Measurements from ENCODE around the gene DLK2. TPM values are rescaled to one million over a fixed set of nuclear protein-coding genes. Genes with fewer than 3 reads are reported as not detected.

Gene DLK2
- total RNA-seq, 1 experiment from 2014 or later: 1.6 TPM

DNA sequence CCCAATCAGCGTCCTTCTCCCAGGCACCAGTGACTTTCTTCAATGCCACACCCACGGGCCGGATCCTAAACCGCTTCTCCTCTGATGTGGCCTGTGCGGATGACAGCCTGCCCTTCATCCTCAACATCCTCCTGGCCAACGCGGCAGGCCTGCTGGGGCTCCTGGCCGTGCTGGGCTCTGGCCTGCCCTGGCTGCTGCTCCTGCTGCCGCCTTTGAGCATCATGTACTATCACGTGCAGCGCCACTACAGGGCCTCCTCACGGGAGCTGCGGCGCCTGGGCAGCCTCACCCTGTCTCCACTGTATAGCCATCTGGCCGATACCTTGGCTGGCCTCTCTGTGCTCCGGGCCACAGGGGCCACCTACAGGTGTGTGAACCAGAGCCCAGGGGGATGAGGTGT lies 9.8 kb downstream of the DLK2 start:
- Histone ChIP-seq H3K4me1 (ENCODE audit: control insufficient read depth in 1 of 2, insufficient read depth in 2 of 2, low read length in 2 of 2) (no peaks in the 10 kb centered on the region), H2AFZ (ENCODE audit: low read depth, low read length, poor library complexity, severe bottlenecking) (no peak overlapping the region), H3K27ac (ENCODE audit: low read depth, low read length) (no peak overlapping the region), H3K4me3 (replicated peaks in 1 of 2; ENCODE audit: low read depth in 1 of 2, low read length in 2 of 2) (no peak overlapping the region), H3K27me3 (ENCODE audit: insufficient read depth, low read length) (no peaks in the 10 kb centered on the region), H4K20me1 (ENCODE audit: insufficient read depth) (no peaks in the 10 kb centered on the region), H3K4me2 (ENCODE audit: low read length) (no peak overlapping the region), H3K79me2 (ENCODE audit: insufficient read depth, low read length) (no peaks in the 10 kb centered on the region), H3K9me2 (ENCODE audit: insufficient read depth) (no peaks in the 10 kb centered on the region), H3K36me3 (ENCODE audit: control insufficient read depth in 1 of 2, insufficient read depth in 2 of 2, low read length in 2 of 2) (peaks cover 3 to 6% of the 10 kb centered on the region in 2 experiments; a peak in 3 of 4 replicates), H3K9ac (ENCODE audit: low read length) (no peak overlapping the region), H3K9me3 (ENCODE audit: control insufficient read depth in 1 of 2, insufficient read depth in 1 of 2, low read depth in 1 of 2, low read length in 2 of 2) (no peaks in the 10 kb centered on the region)
- ChIA-PET POLR2A (no interaction called here), CTCF (no interaction called here), RAD21 (ENCODE audit: low non-redundant PET in 1 of 2, low total read pairs in 2 of 2, uncharacterized antibody in 2 of 2, unreplicated experiment in 2 of 2) (no interaction called here)
- DNase-seq (ENCODE audit: low read depth, low spot score) (no peak), ATAC-seq (no peak)
- no TSS peak for BruUV-seq (replicated peaks)
- intact Hi-C loops (cut with micrococcal nuclease): no loop called here
- TF ChIP-seq EZH2 (IDR thresholded peaks at IDR 0.05) (no peak), YY1 (IDR thresholded peaks at IDR 0.05; ENCODE audit: extremely low read depth, insufficient replicate concordance, low read depth, low read length) (no peak), CBX3 (IDR thresholded peaks at IDR 0.05; ENCODE audit: low read depth) (no peak), SRF (IDR thresholded peaks at IDR 0.05; ENCODE audit: low read depth) (no peak), POLR2AphosphoS5 (IDR thresholded peaks at IDR 0.05; ENCODE audit: low read depth, low read length) (no peak), EGR1 (IDR thresholded peaks at IDR 0.05; ENCODE audit: low read depth) (no peak), ELF1 (IDR thresholded peaks at IDR 0.05; ENCODE audit: borderline replicate concordance, low read depth) (no peak), SIN3A (IDR thresholded peaks at IDR 0.05; ENCODE audit: low read depth) (no peak), ZFX (IDR thresholded peaks at IDR 0.05) (no peak), SP1 (IDR thresholded peaks at IDR 0.05; ENCODE audit: low read depth) (no peak), ZNF274 (IDR thresholded peaks at IDR 0.05; ENCODE audit: low read depth, low read length) (no peak), RAD21 (IDR thresholded peaks at IDR 0.05; ENCODE audit: low read depth) (no peak), TCF7L2 (IDR thresholded peaks at IDR 0.05; ENCODE audit: borderline replicate concordance, extremely low read depth, insufficient read depth, insufficient read length) (no peak), EZH2phosphoT487 (IDR thresholded peaks at IDR 0.05; ENCODE audit: borderline replicate concordance) (no peak)
- TF ChIP-seq, protein P1, sequence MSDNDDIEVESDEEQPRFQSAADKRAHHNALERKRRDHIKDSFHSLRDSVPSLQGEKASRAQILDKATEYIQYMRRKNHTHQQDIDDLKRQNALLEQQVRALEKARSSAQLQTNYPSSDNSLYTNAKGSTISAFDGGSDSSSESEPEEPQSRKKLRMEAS (IDR thresholded peaks at IDR 0.05): no peak
- TF ChIP-seq, protein P2, sequence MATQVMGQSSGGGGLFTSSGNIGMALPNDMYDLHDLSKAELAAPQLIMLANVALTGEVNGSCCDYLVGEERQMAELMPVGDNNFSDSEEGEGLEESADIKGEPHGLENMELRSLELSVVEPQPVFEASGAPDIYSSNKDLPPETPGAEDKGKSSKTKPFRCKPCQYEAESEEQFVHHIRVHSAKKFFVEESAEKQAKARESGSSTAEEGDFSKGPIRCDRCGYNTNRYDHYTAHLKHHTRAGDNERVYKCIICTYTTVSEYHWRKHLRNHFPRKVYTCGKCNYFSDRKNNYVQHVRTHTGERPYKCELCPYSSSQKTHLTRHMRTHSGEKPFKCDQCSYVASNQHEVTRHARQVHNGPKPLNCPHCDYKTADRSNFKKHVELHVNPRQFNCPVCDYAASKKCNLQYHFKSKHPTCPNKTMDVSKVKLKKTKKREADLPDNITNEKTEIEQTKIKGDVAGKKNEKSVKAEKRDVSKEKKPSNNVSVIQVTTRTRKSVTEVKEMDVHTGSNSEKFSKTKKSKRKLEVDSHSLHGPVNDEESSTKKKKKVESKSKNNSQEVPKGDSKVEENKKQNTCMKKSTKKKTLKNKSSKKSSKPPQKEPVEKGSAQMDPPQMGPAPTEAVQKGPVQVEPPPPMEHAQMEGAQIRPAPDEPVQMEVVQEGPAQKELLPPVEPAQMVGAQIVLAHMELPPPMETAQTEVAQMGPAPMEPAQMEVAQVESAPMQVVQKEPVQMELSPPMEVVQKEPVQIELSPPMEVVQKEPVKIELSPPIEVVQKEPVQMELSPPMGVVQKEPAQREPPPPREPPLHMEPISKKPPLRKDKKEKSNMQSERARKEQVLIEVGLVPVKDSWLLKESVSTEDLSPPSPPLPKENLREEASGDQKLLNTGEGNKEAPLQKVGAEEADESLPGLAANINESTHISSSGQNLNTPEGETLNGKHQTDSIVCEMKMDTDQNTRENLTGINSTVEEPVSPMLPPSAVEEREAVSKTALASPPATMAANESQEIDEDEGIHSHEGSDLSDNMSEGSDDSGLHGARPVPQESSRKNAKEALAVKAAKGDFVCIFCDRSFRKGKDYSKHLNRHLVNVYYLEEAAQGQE (IDR thresholded peaks at IDR 0.05; ENCODE audit: low read depth): no peak
- TF ChIP-seq, protein P3, sequence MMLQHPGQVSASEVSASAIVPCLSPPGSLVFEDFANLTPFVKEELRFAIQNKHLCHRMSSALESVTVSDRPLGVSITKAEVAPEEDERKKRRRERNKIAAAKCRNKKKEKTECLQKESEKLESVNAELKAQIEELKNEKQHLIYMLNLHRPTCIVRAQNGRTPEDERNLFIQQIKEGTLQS (IDR thresholded peaks at IDR 0.05): no peak

All from HCT116 (cell line).